ENCODE results near the gene GBA3. TPM values are rescaled to one million over a fixed set of nuclear protein-coding genes. Genes with fewer than 3 reads are reported as not detected.

Gene GBA3
- total RNA-seq, 3 donors from 2014 or later, result 4.0 to 9.0 (median 8.1) TPM

GRCh38 chr4:22743290-22743689, 50.6 kb downstream of the GBA3 start:
- H3K36me3 ChIP-seq (ENCODE audit: low read depth), result no peaks in the 10 kb centered on the region
- intact Hi-C loops (cut with DNase I, micrococcal nuclease), result no loop called here
- no peaks in the 10 kb centered on the region for H3K4me1 ChIP-seq (ENCODE audit: low read depth)
- ATAC-seq (no peak), DNase-seq (no peak)
- H3K4me3 ChIP-seq, result no peak overlapping the region
- TF ChIP-seq CTCF (IDR thresholded peaks at IDR 0.05), result no peak
- H3K9me3 ChIP-seq, result no peaks in the 10 kb centered on the region

- DNase-seq (no peak), ATAC-seq (no peak)
- no peaks in the 10 kb centered on the region for H3K36me3 ChIP-seq (ENCODE audit: low read depth)
- intact Hi-C loops (cut with DNase I, micrococcal nuclease), result no loop called here
- H3K9me3 ChIP-seq, result no peaks in the 10 kb centered on the region
- no peaks in the 10 kb centered on the region for H3K4me1 ChIP-seq (ENCODE audit: low read depth)
- no peak for TF ChIP-seq CTCF (IDR thresholded peaks at IDR 0.05)
- H3K4me3 ChIP-seq, result no peak overlapping the region
These were observed 51.8 kb downstream of the GBA3 start for GRCh38 chr4:22744478-22745062.

- H3K9me3 ChIP-seq, result no peaks in the 10 kb centered on the region
- DNase-seq, result no peak
- intact Hi-C loops (cut with DNase I, micrococcal nuclease), result no loop called here
- no peak for ATAC-seq
- H3K4me1 ChIP-seq (ENCODE audit: low read depth), result no peaks in the 10 kb centered on the region
- no peak for TF ChIP-seq CTCF (IDR thresholded peaks at IDR 0.05)
- no peak overlapping the region for H3K4me3 ChIP-seq
- no peaks in the 10 kb centered on the region for H3K36me3 ChIP-seq (ENCODE audit: low read depth)
These were observed 52.5 kb downstream of the GBA3 start for GRCh38 chr4:22745234-22745633.

- ATAC-seq, result no peak
- TF ChIP-seq CTCF (IDR thresholded peaks at IDR 0.05), result no peak
- DNase-seq, result no peak
- intact Hi-C loops (cut with DNase I, micrococcal nuclease), result no loop called here
- no peaks in the 10 kb centered on the region for H3K4me1 ChIP-seq (ENCODE audit: low read depth)
- no peaks in the 10 kb centered on the region for H3K9me3 ChIP-seq
- H3K4me3 ChIP-seq, result no peak overlapping the region
- H3K36me3 ChIP-seq (ENCODE audit: low read depth), result no peaks in the 10 kb centered on the region
These were observed 61.4 kb downstream of the GBA3 start for GRCh38 chr4:22754116-22754515.

- DNase-seq (no peak), ATAC-seq (no peak)
- H3K4me1 ChIP-seq (ENCODE audit: low read depth), result no peaks in the 10 kb centered on the region
- no peak for TF ChIP-seq CTCF (IDR thresholded peaks at IDR 0.05)
- H3K36me3 ChIP-seq (ENCODE audit: low read depth), result no peaks in the 10 kb centered on the region
- H3K9me3 ChIP-seq, result no peaks in the 10 kb centered on the region
- H3K4me3 ChIP-seq, result no peak overlapping the region
- intact Hi-C loops (cut with DNase I, micrococcal nuclease), result no loop called here
These were observed 69.8 kb downstream of the GBA3 start for GRCh38 chr4:22762548-22762947.

- Histone ChIP-seq H3K4me3 (no peak overlapping the region), H3K4me1 (ENCODE audit: low read depth) (no peaks in the 10 kb centered on the region), H3K9me3 (no peaks in the 10 kb centered on the region), H3K36me3 (ENCODE audit: low read depth) (no peaks in the 10 kb centered on the region)
- intact Hi-C loops (cut with DNase I, micrococcal nuclease), result no loop called here
- no peak for DNase-seq
- no peak for TF ChIP-seq CTCF (IDR thresholded peaks at IDR 0.05)
- ATAC-seq, result no peak
These were observed 71.4 kb downstream of the GBA3 start for GRCh38 chr4:22764183-22764582.
